Skeletal muscle satellite cell (primary cell): ENCODE measurements around the gene JAKMIP3.
A peak's percentile ranks its signal among the peaks of the same experiment; 100 is the strongest.

ENCODE experiments used
- H3K27me3 ChIP-seq: 2 replicates; pipeline ENCODE4 v1.7.0; 2013; ENCODE audit warnings: low read length; ENCODE audit not compliant: control insufficient read depth, insufficient read depth
- H3K36me3 ChIP-seq: 2 replicates; pipeline ENCODE4 v1.7.0; 2013; ENCODE audit warnings: mild to moderate bottlenecking, control low read depth, low read length; ENCODE audit not compliant: insufficient read depth
- H3K4me1 ChIP-seq: 2 replicates; pipeline ENCODE4 v1.7.0; 2013; ENCODE audit warnings: low read length; ENCODE audit not compliant: control insufficient read depth, insufficient read depth
- H3K4me2 ChIP-seq: 2 replicates; pipeline ENCODE4 v1.7.0; 2013; ENCODE audit warnings: mild to moderate bottlenecking, low read length
- H3K4me3 ChIP-seq: 2 replicates; pipeline ENCODE4 v1.7.0; 2013; ENCODE audit warnings: low read length
- H3K9ac ChIP-seq: 2 replicates; pipeline ENCODE4 v1.7.0; 2013; ENCODE audit warnings: mild to moderate bottlenecking, low read depth, low read length, moderate library complexity
- H3K9me3 ChIP-seq: replicated peaks from 2 replicates; pipeline ENCODE4 v1.7.0; 2013; ENCODE audit warnings: mild to moderate bottlenecking, control low read depth, low read length

JAKMIP3 gene

DNA sequence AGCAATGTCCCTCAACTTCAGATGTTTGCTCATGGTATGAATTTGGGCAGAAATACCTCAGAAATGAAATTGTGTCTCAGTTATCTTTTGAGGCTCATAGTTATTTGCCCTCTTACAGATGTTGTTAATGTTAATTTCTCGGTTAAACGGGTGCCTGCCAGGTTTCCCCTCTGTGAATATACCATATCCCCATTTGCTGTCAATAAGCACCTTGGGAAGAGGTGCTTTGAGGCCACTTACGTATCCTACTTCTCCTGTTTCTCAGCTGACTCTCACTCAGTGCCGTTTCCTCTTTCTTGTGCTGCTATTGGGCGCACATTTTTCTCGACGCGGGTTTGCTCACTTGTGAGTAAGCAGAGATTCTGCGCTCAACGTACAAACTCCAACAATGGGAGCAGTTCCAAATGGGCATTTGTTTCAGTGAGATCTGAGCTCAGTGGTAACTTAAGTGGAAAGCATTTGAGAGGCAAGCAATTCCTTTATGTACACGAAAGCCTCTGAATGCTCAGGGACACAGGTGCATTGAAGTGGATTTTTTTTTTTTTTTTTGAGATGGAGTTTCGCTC lies 34.8 kb upstream of the JAKMIP3 start:
- Histone ChIP-seq H3K9ac (no peak overlapping the region), H3K4me3 (no peak overlapping the region), H3K27me3 (peaks cover 57% of the 10 kb centered on the region), H3K36me3 (no peaks in the 10 kb centered on the region), H3K9me3 (no peaks in the 10 kb centered on the region), H3K4me1 (no peaks in the 10 kb centered on the region), H3K4me2 (no peak overlapping the region)

- Histone ChIP-seq H3K36me3 (no peaks in the 10 kb centered on the region), H3K9me3 (no peaks in the 10 kb centered on the region), H3K27me3 (peaks cover 73% of the 10 kb centered on the region), H3K9ac (no peak overlapping the region), H3K4me1 (no peaks in the 10 kb centered on the region), H3K4me2 (no peak overlapping the region), H3K4me3 (no peak overlapping the region)
These were observed 32.1 kb upstream of the JAKMIP3 start for GRCh38 chr10:132033632-132034031.

DNA sequence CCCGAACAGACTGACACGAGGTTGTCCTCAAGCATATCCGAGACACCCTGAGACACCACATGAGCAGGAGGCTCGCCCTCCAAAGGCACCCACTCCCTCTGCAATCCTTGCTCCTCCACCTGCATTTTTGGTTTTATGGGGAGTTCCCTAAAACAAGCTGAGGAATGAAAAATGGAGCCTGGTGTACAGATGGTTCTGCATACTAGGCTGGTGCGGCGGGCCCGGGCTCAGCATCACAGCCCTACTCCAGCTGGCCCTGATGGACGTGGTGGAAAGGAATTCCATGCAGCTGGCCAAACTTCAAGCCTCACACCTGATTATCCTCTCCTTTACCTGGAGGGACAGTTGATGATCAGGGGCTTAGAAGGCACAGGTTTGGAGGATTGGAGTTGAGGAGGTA lies 30.3 kb upstream of the JAKMIP3 start:
- no peaks in the 10 kb centered on the region for H3K36me3 ChIP-seq

GRCh38 chr10:132036153-132036886 lies 29.4 kb upstream of the JAKMIP3 start:
- no peak overlapping the region for H3K9ac ChIP-seq
- peak overlapping the region; percentile 74 for H3K4me2 ChIP-seq
- H3K4me1 ChIP-seq = no peaks in the 10 kb centered on the region
- H3K4me3 ChIP-seq = peak overlapping the region; percentile 55
- no peaks in the 10 kb centered on the region for H3K9me3 ChIP-seq
- H3K27me3 ChIP-seq = peaks cover 60% of the 10 kb centered on the region
- H3K36me3 ChIP-seq = no peaks in the 10 kb centered on the region

More for the DNA sequence above, 30.3 kb upstream of the JAKMIP3 start:
- Histone ChIP-seq H3K27me3 (peaks cover 64% of the 10 kb centered on the region), H3K9me3 (no peaks in the 10 kb centered on the region), H3K4me1 (no peaks in the 10 kb centered on the region), H3K4me2 (no peak overlapping the region), H3K9ac (no peak overlapping the region), H3K4me3 (no peak overlapping the region)

GRCh38 chr10:132036887-132037675 lies 28.7 kb upstream of the JAKMIP3 start:
- Histone ChIP-seq H3K4me2 (peak overlapping the region; percentile 74), H3K27me3 (peaks cover 55% of the 10 kb centered on the region), H3K36me3 (no peaks in the 10 kb centered on the region), H3K4me3 (no peak overlapping the region), H3K9me3 (no peaks in the 10 kb centered on the region), H3K9ac (no peak overlapping the region), H3K4me1 (no peaks in the 10 kb centered on the region)

- Histone ChIP-seq H3K36me3 (no peaks in the 10 kb centered on the region), H3K9me3 (no peaks in the 10 kb centered on the region), H3K27me3 (peaks cover 54% of the 10 kb centered on the region), H3K4me3 (no peak overlapping the region), H3K4me1 (no peaks in the 10 kb centered on the region), H3K4me2 (no peak overlapping the region), H3K9ac (no peak overlapping the region)
These were observed 28.1 kb upstream of the JAKMIP3 start for GRCh38 chr10:132037676-132037975.

DNA sequence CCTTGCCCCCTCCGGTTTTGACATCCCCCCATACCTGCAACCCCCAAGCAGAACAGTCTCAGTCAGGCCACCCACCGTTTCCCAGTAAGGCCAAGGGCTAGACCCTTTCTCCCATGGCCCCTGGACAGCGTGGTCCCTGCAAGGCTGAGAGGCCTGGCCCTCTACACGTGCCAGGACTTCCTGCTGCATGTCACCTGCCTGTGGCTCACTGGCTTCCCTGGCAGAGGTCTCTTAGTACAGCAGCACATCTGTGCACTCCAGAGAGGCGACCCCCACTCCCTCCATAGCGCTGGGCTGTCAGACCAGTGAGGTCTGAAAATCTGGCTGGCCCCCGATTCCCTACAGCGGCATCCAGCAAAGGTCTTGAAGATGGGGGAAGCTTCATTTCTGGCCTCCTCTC lies 26.4 kb upstream of the JAKMIP3 start:
- no peak overlapping the region for H3K4me3 ChIP-seq
- H3K36me3 ChIP-seq = no peaks in the 10 kb centered on the region
- peaks cover 53% of the 10 kb centered on the region for H3K27me3 ChIP-seq
- H3K4me2 ChIP-seq = no peak overlapping the region
- no peak overlapping the region for H3K9ac ChIP-seq
- no peaks in the 10 kb centered on the region for H3K4me1 ChIP-seq
- no peaks in the 10 kb centered on the region for H3K9me3 ChIP-seq

- H3K4me3 ChIP-seq = no peak overlapping the region
- H3K4me2 ChIP-seq = no peak overlapping the region
- H3K36me3 ChIP-seq = no peaks in the 10 kb centered on the region
- no peak overlapping the region for H3K9ac ChIP-seq
- H3K9me3 ChIP-seq = no peaks in the 10 kb centered on the region
- H3K4me1 ChIP-seq = no peaks in the 10 kb centered on the region
- H3K27me3 ChIP-seq = peaks cover 50% of the 10 kb centered on the region
These were observed 25.7 kb upstream of the JAKMIP3 start for GRCh38 chr10:132040046-132040445.

DNA sequence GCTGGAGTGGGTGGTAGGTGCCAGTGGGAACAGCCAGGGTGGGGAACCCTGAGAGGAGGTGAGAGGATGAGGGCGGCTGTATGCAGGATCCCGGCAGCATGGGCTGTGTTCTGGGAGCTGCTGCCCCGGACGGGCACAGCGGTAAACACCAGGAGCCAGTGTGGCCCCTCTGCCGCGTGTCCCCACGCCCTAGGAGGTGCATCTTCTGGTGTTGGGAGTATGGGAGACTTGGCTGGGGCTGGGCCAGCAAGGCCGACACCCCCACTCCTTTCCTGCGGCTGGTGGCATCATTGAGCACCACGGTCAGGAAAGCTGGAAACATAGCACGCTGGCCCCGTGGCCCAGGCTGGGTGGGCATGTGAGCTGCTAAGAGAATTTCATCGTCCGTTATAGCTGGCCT lies 24.4 kb upstream of the JAKMIP3 start:
- Histone ChIP-seq H3K9me3 (no peaks in the 10 kb centered on the region), H3K4me3 (no peak overlapping the region), H3K4me1 (no peaks in the 10 kb centered on the region), H3K4me2 (no peak overlapping the region), H3K9ac (no peak overlapping the region), H3K27me3 (peaks cover 43% of the 10 kb centered on the region), H3K36me3 (no peaks in the 10 kb centered on the region)

GRCh38 chr10:132043861-132044695 lies 21.7 kb upstream of the JAKMIP3 start:
- Histone ChIP-seq H3K27me3 (peaks cover 22% of the 10 kb centered on the region), H3K4me3 (no peak overlapping the region), H3K9ac (no peak overlapping the region)

GRCh38 chr10:132044803-132045202 lies 20.9 kb upstream of the JAKMIP3 start:
- Histone ChIP-seq H3K36me3 (no peaks in the 10 kb centered on the region), H3K9me3 (no peaks in the 10 kb centered on the region), H3K27me3 (peaks cover 22% of the 10 kb centered on the region), H3K4me3 (no peak overlapping the region), H3K4me1 (no peaks in the 10 kb centered on the region), H3K9ac (no peak overlapping the region), H3K4me2 (no peak overlapping the region)

More at GRCh38 chr10:132043861-132044695, 21.7 kb upstream of the JAKMIP3 start:
- H3K4me1 ChIP-seq = no peaks in the 10 kb centered on the region
- no peaks in the 10 kb centered on the region for H3K9me3 ChIP-seq
- H3K4me2 ChIP-seq = no peak overlapping the region
- no peaks in the 10 kb centered on the region for H3K36me3 ChIP-seq
